Astrocyte (in vitro differentiated cells and primary cell): ENCODE data around the gene TMEM123.

Experiments used
- EZH2 ChIP-seq: IDR thresholded peaks from 2 replicates; pipeline ENCODE4 v1.6.1; 2012; ENCODE audit warnings: mild to moderate bottlenecking, low read length, inconsistent platforms; ENCODE audit not compliant: insufficient read depth
- TF ChIP-seq, protein P1 (sequence below): IDR thresholded peaks from 2 replicates; pipeline ENCODE4 v1.5.1; 2011; ENCODE audit warnings: low read depth, mild to moderate bottlenecking, inconsistent platforms, low read length, moderate library complexity; ENCODE audit not compliant: insufficient read depth

DNA sequence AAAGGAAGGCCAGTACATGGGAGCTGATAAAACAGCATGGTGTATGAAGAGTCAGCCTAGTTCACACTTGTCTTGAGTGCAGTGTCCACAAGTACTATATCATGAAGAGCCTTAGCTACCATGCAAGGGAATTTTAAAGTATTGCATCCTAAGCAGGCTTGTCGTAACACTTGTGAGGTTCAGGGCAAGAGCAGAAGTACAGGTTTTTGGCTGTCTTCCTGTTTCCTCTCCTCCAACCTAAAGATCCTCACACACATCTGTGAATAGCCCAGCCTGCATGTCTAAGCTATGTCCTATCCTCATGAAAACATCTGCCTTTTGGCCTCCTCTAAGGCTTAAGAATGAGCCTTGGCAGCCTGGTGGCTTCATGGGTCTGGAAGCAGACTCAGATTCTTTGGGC lies 34.6 kb upstream of the TMEM123 start:
- TF ChIP-seq, protein P1, sequence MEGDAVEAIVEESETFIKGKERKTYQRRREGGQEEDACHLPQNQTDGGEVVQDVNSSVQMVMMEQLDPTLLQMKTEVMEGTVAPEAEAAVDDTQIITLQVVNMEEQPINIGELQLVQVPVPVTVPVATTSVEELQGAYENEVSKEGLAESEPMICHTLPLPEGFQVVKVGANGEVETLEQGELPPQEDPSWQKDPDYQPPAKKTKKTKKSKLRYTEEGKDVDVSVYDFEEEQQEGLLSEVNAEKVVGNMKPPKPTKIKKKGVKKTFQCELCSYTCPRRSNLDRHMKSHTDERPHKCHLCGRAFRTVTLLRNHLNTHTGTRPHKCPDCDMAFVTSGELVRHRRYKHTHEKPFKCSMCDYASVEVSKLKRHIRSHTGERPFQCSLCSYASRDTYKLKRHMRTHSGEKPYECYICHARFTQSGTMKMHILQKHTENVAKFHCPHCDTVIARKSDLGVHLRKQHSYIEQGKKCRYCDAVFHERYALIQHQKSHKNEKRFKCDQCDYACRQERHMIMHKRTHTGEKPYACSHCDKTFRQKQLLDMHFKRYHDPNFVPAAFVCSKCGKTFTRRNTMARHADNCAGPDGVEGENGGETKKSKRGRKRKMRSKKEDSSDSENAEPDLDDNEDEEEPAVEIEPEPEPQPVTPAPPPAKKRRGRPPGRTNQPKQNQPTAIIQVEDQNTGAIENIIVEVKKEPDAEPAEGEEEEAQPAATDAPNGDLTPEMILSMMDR, result no peak
- no peak for TF ChIP-seq EZH2
